NCI-H146 (cell line): ENCODE measurements around the gene MRPS14.
"Not testable (repeated sequence)": the region's sequence is repeated elsewhere in the genome, so short reads cannot be mapped to it uniquely, and the experiment has no call there.

Experiments used
- DNase-seq: peaks from one replicate; lab custom pipeline; 2025; lab: John Stamatoyannopoulos, UW

MRPS14 gene

DNA sequence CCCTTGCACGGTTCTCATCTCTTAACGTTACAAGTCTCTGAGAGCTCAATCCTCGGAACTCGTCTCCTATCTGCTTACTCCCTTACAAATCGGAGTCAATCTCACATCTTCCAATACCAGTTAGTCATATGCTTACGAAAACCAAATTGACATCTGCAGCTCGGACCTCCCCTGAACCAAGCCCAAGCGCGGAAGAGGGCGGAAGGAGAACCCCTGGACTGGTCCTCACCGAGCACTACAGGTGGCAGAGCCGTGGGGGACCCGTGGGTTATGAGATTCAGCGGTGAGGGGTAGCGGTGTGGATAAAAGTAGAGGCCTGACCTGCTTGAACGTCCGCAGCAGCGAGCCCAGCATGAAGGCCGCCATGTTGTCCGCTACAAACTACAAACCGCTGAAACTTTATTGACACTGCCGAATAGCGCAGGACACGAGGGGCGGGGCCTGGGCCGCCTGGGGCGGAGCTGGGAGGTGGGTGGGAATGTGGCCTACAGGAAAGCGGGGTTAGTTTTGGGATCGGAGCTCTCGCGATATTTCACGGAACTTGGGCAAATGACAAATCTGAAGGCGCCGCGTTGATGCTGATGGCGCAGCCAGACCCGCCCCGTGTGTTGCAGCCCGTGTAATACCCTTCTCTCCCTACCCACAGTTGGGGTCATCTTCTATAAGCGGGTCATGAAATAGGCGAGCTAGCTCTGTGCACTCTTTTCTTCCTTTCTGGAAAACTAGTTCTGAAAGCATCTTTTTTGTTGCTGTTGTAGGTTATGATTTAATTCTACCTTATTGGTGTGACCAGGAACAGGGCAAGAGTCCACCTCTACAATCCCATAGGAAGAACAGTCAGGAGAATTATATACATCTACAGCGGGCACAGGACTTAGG lies at the start of gene MRPS14:
TSS of gene MRPS14 (minus strand) at position 383 of the 879 bp plus-strand sequence. CDS start at position 366, 17 bp downstream.
- DNase-seq: peak; percentile 98

DNA sequence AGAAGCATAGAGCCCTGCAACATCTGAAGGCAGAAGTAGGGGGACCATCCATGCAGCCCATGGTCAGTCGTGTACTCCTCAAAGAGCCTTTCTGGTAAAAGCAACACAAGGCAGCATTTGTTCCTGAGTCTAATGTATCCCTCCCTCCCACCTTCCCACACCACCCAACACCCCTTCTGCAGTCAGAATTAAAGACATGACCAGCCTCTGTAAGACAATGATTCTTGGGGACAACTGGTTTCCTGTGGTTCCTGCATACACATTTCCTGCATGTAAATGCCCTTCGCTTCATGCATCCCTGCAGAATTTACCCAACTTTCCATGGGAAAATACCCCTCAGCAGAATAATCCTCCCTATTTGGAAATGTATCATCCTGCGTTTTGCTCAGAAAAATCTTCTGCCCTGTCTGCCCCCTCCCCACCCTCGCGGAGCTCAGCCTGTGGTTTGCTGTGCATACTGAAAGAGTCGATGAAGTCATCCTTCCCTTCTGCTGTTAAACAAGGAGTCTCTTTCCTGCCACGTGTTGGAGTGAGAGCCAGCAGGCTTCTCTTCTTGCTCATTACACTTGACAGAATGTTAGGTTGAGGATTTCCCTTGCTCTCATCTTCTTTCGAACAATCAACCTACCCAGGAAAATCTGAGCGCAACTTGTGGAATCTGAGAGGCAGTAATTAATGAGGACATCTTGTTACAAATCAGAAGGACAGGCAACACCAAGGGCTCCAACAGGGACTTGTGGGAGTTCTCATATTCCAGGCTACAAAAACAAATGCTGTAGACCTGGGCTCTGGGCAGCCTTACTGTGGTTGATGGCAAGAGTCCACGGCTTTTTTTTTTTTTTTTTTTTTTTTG lies 49.1 kb upstream of the MRPS14 start:
- peak; percentile 29 for DNase-seq

DNA sequence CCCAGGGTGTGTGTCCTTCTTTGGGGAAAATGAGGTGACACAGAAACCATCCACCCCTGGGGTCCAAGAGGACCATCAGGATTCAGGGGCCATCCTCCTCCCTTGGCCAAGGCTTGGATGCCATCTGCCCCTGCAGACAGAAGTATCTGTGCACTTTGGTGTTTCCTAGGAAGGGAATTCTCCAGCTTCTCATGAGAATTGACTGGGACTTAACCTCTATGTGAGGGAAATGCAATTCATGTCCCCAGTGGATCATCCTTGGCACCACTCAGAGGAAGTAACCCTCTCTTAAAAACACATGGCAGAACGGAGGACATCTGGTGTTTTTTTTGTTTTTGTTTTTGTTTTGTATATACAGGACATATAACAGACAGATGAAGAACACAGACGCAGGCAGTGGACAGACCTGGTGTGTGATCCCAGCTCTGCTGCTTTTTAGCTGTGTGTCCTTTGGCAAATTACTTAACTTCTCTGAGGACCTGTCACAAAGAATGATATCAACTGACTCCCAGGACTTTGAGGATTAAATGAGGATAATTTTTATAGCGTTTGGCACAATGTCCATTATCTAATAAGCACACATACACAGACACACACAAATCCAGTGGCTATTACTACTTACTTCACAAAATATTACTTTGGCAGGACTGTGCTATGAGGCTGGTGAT lies 48.2 kb upstream of the MRPS14 start:
- DNase-seq: no peak

DNA sequence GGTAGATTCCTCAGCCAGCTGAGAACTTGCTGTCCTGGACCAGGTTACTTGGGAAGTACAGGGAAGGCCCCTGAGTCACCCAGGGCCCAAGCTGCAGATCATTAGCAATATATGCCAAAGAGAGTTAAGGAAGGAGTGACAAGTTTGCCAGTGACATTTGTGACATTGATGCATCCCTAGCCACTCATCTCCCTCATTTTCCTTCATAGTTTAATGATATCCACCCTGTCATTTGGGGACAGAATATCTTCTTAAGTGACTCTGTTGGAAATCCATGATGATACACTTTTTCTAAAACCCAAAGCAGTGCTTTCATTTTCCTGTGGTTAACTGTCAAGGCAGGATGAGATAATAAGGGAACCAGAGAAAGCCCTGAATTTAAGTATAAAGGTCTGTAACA lies 47.6 kb upstream of the MRPS14 start:
- no peak for DNase-seq

DNA sequence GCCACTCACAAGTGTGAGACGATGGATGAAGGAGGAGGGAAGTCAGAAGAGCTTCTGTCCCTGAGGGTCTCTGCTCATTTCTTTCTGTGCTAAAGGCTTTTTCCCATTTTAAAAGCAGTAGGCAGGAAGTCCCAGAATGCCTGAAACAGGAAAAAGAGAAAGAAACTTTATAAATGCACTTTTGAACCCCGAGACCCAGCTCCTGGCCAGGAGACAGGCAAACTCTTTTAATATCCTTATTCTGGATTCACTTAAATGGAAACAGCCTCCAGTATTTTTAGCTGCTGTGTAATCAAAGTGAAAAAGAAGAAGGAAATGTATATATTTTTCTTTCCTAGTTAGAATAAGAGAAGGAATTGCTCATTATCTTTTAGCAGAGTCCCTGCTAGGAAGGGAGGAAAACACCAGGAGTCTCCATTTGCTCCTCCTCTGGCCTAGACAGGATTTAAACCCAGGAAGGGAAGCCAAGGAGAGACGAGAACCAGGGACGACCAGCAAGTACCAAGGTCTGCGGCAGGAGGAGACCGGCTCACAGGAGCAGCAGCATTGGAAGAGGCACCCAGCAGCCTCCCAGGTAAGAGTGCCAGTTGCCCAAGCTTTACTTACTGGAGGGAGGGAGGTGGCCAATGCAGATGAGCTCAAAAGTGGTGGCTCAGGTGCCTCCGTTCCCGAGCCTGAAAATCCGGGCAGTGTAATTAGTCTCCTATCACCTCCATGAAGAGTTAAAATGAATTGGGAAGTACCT lies 44.3 kb upstream of the MRPS14 start, which contains the start of gene TNN:
TSS of gene TNN (plus strand) at position 472 of the 745 bp plus-strand sequence. CDS start 9,586 bp downstream, outside the sequence.
- no peak for DNase-seq

DNA sequence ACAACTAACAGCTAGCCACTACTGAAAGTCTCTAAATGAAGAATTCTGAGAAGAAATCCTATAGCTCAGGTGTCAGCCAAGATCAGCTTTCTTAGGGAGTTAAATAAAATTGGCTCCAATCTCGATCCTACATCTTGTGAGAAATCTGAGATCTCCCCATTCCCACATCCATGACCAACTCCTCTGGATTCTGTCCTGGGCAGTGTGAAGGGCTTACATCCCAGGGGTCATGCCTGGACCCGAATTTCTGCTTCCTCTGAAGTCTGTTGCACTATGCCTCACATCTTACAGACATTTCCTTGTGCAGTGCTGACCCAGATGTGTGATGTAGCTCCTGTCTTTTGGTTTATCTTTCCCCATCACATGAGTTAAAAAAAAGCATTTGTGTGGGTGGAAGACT lies 39.6 kb upstream of the MRPS14 start:
- DNase-seq: no peak

DNA sequence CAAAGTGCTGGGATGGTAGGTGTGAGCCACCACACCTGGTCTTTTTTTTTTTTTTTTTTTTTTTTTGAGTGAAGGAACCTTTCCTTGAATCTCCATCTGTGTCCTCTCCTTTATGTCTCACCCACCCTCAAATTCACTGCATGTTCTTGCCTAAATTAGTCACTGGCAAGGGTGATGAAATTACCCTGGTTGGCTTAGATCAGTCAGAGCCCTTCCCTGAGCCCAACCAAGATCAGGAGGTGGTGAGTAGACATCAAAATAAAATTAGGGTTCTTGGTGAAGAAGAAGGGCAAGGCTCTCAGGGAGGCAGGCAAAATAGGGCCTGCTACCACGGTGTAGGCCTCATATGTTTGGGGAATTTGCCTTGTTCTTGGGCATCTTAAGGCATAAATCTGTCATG lies 39.1 kb upstream of the MRPS14 start:
- no peak for DNase-seq

DNA sequence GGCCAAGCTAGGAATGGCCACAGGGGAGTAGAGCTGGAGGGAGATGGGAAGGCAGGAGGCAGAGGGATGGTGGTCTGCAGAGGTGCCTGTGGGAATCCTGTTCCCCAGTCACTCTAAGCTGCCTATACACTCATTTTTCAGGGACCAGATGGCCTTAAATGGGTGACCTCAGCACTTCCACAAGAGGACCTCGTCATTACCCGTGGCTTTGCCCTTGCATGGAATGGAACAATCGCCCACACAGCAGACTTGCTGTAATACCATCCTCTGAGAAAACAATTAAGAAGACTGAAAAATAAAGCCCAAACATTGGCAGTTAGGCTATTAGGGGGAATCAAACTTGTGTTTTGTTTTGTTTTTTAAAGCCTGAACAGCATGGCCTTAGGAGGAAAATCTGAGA lies 31.5 kb upstream of the MRPS14 start:
- no peak for DNase-seq

DNA sequence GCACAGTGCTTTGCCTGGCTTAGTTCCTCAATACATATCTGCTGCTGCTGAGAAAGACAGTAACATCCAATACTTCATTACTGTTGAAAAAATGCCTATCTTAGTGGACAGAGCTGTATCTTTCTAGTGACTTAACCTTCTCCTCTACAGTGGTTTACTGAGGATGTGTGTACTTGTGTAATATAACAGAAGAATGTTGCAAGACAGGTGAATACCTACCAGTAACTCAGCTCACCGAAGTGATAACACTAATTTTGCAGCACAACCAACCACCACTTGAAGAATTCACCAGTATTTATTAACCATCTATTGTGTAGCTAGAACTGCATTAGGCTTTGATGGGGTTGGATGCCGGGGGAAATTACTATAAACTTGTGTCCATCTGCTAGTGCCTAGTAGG lies 27.8 kb upstream of the MRPS14 start:
- DNase-seq: no peak

DNA sequence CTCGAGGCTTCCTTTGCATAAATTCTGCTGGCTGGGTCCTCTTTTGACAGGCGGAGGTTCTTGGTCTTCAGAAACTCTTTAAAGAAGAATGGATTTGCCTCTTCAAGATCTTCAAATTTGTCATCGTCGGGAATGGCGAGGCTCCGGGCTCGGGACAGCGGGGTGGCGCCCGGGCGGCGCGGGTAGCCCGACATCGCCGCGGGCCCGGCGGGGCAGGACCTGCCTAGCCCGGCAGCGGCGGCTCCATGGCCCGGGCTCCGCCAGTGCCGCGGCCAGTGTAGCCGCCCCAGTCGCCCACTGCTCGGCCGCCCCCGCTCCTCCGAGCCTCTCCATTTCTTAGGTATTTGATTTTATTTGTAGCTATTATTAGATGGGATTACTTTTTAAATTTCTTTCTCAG lies 22.3 kb upstream of the MRPS14 start:
- DNase-seq: no peak

DNA sequence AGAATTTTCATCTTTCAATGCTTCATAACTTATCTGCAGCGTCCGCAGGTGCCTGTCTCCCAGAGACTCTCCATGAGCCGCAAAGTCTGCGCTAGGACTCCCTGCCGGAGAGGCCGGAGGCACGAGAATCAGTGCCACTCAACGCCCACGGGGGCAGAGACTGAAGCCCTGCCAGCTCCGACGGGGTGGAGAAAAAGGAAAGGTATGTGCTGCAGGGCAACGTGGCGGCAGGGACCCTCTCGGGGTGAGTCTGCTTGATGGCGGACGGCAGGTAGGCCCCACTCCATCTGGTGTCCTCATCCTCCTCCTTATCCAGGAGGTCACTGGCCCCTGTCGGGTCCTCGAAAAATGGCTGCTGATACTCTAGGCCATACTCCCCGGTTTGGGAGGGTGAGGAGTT lies 21.9 kb upstream of the MRPS14 start:
- no peak for DNase-seq

DNA sequence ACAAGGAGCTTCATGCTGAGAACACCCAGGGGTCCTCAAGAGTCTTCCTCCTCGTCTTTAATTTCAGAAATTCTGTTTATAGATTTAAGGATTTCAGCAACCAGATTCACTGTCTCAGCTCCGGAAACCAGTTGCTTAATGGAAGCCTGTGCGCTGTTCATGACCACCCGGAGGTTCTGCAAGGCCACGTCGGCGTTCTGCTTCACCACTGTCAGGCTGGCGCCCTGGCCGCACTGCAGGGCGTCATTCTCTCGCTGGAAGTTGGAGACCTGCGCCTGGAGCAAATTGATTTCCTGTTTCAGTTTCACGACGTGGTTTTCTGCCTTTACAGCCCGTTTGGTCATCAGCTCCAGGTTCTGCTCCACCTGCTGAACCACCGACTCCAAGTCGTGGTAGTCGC lies 21.4 kb upstream of the MRPS14 start:
- DNase-seq: peak; percentile 33

DNA sequence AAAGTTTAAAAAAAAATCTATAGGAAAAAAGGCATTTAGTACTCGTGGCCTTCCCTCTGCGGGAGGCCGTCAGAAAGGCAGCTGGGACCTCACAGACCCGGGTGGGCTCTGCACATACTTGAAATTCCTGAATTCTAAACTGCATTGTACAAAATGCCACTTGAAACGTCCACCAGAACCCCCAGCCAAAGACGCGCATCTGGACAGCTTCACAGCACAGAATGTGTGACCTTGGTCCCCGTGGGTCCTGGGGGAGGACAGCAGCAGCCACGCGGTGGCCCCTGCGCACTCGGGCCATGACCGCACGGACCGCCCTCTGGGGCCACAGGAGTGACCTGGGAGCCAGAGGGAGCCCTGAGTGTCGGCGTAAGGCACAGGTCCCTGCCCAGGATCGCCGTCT lies 20.6 kb upstream of the MRPS14 start:
- no peak for DNase-seq

DNA sequence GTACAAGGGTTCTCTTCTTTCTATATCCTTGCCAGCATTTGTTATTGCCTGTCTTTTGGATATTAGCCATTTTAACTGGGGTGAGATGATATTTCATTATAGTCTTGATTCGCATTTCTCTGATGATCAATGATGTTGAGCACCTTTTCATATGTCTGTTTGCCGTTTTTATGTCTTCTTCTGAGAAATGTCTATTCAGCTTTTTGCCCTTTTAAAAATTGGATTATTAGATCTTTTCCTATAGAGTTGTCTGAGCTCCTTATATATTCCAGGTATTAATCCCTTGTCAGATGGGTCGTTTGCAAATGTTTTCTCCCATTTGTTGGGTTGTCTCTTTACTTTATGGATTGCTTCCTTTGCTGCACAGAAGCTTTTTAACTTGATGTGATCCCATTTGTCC lies 19.4 kb upstream of the MRPS14 start:
- no peak for DNase-seq

DNA sequence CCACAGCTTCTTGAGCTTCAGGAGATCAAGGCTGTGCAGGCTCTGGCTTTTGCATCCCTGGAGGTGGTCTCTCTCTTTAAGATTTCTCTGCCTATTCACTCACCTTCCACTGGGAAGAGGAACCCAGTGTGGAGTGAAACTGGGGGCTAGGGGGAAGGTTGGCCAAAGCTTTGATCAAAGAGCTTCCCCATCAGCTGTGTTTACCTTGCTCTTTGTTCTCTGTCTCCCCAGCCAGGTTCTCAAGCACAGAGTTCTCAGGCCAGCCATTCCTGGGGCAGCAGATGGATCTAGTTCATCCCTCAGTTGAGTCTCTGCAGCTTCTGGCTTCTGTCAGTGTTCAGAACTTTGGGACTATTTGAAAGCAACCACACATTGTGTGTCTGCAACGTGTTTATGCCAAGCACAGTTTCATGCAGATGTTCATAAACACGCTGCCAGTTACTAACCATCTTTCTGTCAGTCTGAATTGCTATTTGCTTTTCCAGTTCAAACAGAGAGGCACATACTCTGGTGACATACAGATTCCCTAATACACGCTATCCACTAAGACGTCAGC lies 17.2 kb upstream of the MRPS14 start:
- DNase-seq: peak; percentile 27

DNA sequence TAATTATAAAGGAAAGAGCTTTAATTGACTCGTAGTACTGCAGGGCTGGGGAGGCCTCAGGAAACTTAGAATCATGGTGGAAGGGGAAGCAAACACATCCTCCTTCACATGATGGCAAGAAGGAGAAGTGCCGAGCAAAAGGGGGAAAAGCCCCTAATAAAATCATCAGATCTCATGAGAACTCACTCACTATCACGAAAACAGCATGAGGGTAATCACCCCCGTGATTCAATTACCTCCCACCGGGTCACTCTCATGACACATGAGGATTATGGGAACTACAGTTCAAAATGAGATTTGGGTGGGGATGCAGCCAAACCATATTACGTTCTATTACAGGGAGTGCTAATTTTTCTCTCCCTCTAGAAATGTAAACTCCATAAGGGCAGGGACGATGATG lies 14.2 kb upstream of the MRPS14 start:
- no peak for DNase-seq

DNA sequence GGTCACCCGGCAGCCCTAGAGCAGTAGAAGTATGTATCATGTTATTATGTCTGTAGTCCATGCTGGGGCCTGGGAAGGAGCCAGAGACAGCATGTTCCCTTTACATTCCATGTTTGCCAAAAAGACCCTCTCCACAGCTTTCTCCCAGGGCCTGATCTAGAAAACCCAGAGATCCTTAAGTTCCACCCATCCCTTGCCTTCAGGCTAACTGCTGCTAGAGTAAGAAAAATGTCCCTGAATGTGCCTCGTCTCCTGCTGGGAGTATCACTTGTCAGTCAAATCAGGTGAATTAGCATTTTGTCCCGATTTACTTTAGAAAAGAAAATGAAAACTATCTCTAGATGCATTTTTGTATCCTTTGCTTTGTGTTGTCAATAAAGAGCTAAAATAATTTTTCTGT lies 13.3 kb upstream of the MRPS14 start:
- no peak for DNase-seq

DNA sequence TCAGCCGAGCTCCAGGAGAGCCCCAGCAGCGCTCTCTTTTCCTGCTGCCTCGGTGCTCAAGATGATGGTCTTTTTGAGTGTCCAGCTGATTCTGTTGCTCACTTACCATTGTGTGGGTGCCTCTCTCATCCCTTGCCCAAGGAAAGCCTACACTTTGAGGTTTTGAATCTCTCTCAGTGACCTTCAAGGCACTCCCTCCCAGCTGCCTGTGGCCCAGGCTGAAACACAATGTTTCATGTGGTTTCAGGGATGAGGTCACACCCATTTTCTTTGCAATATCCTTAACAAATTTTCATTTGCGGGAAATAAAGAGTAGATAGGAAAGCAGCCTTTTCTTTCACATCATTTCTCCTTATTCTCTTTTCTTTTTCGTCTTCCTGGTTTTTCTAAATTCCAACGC lies 12.6 kb upstream of the MRPS14 start:
- DNase-seq: no peak

DNA sequence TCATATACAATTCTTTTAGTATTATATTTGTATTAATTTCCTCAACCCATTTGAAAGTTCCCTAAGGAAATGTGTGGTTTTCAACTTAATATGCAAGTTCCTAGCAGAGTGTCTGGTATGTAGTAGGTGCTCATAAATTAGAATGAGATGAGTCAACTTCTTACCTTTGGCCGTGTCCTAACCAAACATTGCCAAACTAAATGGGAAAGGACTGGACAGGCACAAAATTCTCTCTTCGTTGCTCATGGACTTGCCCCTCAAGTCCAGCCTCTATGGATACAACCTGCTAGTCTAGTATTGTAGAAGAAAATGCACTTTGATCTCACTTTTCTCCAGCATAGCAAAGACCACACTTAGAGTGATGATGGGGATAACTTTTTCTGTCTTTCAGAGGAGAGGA lies 11.6 kb upstream of the MRPS14 start:
- no peak for DNase-seq

DNA sequence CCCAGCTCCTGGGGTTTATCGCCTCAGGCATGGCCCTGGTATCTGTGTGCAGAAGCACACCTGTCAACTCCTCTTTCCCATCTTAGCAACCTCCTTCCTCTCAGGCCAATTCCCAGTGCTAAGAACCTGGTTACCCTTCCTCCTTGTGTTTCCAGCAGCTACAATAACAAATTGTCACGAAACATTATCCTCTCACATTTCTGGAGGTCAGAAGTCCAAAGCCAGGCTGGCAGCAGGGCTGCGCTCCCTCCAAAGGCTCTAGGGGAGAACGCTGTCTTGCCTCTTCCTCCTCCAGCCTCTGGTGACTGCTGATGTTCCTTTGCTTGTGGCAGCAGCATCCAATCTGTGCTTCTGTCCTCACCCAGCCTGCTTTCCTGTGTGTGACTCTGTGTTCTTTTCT lies 10.7 kb upstream of the MRPS14 start:
- peak; percentile 75 for DNase-seq

DNA sequence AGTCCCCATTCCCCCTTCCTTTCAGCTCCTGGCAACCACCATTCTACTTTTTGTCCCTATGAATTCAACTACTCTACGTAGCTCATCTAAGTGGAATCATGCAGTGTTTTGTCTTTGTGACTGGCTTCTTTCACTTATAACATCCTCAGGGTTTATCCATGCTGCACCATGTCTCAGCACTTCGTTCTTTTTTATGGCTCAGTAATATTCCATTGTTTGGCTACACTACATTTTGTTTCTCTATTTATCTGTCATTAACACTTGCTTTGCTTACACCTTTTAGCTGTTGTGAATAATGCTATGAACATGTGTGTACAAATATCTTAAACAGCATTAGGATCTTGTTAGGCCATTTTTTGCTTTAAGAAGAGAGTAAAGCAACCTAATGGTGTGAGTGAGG lies 1.5 kb upstream of the MRPS14 start:
- no peak for DNase-seq

DNA sequence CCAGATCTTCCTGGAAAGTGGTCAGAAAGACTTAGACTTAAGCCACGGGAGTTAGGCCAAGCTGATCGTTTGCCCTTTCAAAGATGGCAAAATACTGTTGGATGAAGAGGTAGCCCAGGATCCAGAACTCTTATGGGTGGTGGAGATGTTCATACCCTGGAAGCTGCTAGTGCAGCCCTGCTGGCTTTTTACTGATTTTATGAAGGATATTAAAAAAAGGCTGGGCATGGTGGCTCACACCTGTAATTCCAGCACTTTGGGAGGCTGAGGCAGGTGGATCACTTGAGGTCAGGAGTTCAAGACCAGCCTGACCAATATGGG lies 657 bp upstream of the MRPS14 start:
- not testable (repeated sequence) for DNase-seq
